ENCODE data around the gene FGFRL1. TPM values are rescaled to one million over a fixed set of nuclear protein-coding genes. Genes with fewer than 3 reads are reported as not detected.

The FGFRL1 gene
- total RNA-seq, 4 donors from 2014 or later, result 11.7 to 15.9 (median 14.2) TPM

DNA sequence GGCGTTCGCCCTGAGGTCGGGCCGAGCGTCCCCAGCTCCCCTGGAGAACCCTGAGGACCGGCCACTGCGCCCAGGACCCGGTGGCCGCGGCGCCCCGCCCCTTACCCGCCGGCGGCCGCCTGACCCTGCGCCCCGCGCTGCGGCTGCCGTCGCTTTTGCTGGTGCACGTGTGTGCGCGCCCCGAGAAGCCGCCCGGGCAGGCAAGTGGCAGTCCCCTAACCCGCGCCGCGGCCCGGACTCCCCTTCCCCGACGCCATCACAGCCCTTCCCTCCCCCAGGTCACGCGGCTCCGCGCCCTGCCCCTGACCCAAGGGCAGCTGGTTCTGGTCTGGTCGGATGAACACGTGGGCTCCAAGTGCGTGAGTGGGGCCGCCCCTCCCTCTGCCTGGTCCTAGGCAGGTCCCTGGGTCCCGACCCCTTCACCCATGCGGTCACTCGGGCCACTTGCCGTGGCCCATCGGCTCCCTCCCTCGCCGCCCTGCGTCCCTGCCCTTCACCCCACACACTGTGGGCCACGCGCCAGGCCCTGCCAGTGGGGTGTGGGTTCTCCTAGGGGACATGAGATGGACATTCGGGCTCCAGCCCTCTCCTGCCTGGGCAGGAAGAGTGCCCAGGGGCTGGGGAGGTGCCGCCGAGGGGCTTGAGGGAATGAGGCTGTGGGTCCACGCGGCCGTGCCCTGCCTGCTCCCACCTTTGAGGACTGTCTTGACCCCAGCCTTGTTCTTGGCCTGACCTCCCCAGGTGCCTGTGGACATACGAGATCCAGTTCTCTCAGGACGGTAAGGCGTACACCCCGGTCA, 8.0 kb upstream of the FGFRL1 start:
- H3K4me3 ChIP-seq, result peak overlapping the region in 1 of 4 donors; percentile 1
- peaks cover 93% of the 10 kb centered on the region for H3K27me3 ChIP-seq
- H3K4me1 ChIP-seq, result peaks cover 0 to 18% (median 15%) of the 10 kb centered on the region in 4 donors
- in situ Hi-C loops (cut with MboI; ENCODE audit: low pct_ligation_motif_present in 1 of 4, low pct_unique_long_range_greater_than_20kb in 1 of 4, low sequenced_read_pairs in 3 of 4) (no loop called here), intact Hi-C loops (cut with DNase I; ENCODE audit: low total_unique reads) (no loop called here)
- H3K9me3 ChIP-seq, result no peaks in the 10 kb centered on the region
- 37% methylated on average over 47 of the region's 63 CpGs; no CpG with 5 or more reads in 1 of the 2 donors for WGBS, 2 donors (ENCODE audit: low coverage in 1 of 2)
- H3K36me3 ChIP-seq, result no peaks in the 10 kb centered on the region
- H3K27ac ChIP-seq, result no peak overlapping the region
- DNase-seq, result no peak
- TF ChIP-seq, protein P1, sequence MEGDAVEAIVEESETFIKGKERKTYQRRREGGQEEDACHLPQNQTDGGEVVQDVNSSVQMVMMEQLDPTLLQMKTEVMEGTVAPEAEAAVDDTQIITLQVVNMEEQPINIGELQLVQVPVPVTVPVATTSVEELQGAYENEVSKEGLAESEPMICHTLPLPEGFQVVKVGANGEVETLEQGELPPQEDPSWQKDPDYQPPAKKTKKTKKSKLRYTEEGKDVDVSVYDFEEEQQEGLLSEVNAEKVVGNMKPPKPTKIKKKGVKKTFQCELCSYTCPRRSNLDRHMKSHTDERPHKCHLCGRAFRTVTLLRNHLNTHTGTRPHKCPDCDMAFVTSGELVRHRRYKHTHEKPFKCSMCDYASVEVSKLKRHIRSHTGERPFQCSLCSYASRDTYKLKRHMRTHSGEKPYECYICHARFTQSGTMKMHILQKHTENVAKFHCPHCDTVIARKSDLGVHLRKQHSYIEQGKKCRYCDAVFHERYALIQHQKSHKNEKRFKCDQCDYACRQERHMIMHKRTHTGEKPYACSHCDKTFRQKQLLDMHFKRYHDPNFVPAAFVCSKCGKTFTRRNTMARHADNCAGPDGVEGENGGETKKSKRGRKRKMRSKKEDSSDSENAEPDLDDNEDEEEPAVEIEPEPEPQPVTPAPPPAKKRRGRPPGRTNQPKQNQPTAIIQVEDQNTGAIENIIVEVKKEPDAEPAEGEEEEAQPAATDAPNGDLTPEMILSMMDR (IDR thresholded peaks at IDR 0.05), result no peak
- TF ChIP-seq EP300 (IDR thresholded peaks at IDR 0.05; ENCODE audit: low read depth) (no peak), POLR2AphosphoS5 (IDR thresholded peaks at IDR 0.05) (no peak), POLR2A (IDR thresholded peaks at IDR 0.05) (no peak)

DNA sequence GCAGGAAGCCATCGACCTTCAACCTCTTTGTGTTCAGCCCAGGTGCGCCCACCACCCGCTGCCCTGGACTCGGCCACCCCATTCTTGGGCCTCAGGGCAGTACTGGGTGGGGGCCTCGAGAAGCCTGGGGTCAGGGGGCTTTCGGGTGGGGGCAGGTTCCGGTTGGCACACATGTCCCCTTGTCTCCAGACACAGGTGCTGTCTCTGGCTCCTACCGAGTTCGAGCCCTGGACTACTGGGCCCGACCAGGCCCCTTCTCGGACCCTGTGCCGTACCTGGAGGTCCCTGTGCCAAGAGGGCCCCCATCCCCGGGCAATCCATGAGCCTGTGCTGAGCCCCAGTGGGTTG, 7.4 kb upstream of the FGFRL1 start:
- H3K27me3 ChIP-seq, result peaks cover 93% of the 10 kb centered on the region
- in situ Hi-C loops (cut with MboI; ENCODE audit: low pct_ligation_motif_present in 1 of 4, low pct_unique_long_range_greater_than_20kb in 1 of 4, low sequenced_read_pairs in 3 of 4) (no loop called here), intact Hi-C loops (cut with DNase I; ENCODE audit: low total_unique reads) (no loop called here)
- H3K36me3 ChIP-seq, result no peaks in the 10 kb centered on the region
- 88% methylated on average over 8 of the region's 13 CpGs; no CpG with 5 or more reads in 1 of the 2 donors for WGBS, 2 donors (ENCODE audit: low coverage in 1 of 2)
- H3K4me3 ChIP-seq, result no peak overlapping the region
- no peaks in the 10 kb centered on the region for H3K9me3 ChIP-seq
- TF ChIP-seq, protein P1 (IDR thresholded peaks at IDR 0.05), result no peak
- TF ChIP-seq POLR2AphosphoS5 (IDR thresholded peaks at IDR 0.05) (no peak), EP300 (IDR thresholded peaks at IDR 0.05; ENCODE audit: low read depth) (no peak), POLR2A (IDR thresholded peaks at IDR 0.05) (no peak)
- H3K4me1 ChIP-seq, result peaks cover 4 to 23% (median 20%) of the 10 kb centered on the region in 4 donors
- no peak for DNase-seq
- no peak overlapping the region for H3K27ac ChIP-seq

DNA sequence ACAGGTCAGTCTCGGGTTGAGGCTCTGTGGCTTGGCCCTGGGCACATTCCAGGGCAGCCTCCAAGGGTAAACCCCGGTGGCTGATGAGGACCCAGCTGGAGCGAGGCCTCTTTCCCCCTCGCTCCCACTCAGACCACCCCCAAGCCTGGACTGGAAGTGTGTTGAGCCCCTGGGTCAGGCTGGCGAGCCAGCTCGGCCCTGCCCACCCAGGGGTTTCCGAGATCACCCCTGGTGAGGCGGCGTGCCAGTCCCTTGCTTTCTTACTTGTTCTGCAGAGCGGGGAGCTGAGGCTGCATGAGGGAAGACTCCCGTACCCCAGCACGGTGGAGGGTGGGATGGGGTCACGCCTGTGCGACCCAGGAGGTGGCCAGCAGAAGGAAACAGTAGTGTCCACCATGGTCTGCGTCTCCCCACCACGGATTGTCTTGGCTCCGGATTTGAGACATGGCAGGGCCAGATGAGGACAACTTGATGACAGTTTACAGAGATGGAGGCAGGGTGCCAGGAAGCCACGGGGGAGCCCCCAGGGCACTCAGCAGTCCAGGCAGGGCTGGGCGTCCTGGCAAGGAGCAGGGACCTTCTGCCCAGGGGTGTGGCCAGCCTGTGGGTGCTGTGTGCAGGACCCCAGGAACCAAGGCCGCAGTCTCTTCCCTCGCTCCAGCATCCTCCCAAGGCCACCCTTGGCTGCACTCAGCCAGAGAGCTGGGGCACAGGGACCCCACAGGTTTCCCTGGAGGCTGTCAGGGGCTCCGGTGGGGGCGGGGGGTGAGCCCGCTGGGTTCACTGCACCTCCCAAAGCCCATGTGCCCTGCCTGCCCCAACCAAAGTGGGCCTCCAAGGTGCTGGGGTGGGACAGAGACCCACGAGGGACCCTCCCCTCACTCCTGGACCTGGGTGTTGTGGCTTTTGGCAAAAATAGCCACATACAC, 6.6 kb upstream of the FGFRL1 start:
- WGBS, 2 donors (ENCODE audit: low coverage in 1 of 2), result 63% methylated on average over 17 of the region's 25 CpGs; no CpG with 5 or more reads in 1 of the 2 donors
- TF ChIP-seq EP300 (IDR thresholded peaks at IDR 0.05; ENCODE audit: low read depth), result no peak
- TF ChIP-seq POLR2A (IDR thresholded peaks at IDR 0.05), result no peak
- TF ChIP-seq POLR2AphosphoS5 (IDR thresholded peaks at IDR 0.05), result no peak
- TF ChIP-seq, protein P1 (IDR thresholded peaks at IDR 0.05), result no peak
- Histone ChIP-seq H3K9me3 (no peaks in the 10 kb centered on the region), H3K4me3 (no peak overlapping the region), H3K4me1 (peaks cover 6 to 26% (median 22%) of the 10 kb centered on the region in 4 donors), H3K36me3 (no peaks in the 10 kb centered on the region), H3K27me3 (peaks cover 88% of the 10 kb centered on the region), H3K27ac (no peak overlapping the region)
- intact Hi-C loops (cut with DNase I; ENCODE audit: low total_unique reads) (no loop called here), in situ Hi-C loops (cut with MboI; ENCODE audit: low pct_ligation_motif_present in 1 of 4, low pct_unique_long_range_greater_than_20kb in 1 of 4, low sequenced_read_pairs in 3 of 4) (no loop called here)
- DNase-seq, result no peak

DNA sequence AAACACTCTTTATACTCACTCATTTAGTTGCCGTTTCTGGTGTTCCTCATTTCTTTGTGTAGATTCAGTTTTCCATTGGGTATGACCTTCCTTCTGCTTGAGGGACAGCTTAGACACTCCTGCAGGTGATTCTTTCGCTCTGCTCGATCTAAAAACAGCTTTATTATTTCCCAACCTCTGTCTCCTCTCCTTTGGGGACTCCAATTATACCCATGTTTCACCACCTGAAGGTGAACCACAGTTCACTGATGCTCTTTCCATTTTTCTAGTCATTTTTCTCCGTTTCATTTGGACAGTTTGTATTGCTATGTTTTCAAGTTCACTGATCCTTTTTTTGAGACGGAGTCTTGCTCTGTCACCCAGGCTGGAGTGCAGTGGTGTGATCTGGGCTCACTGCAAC, 4.6 kb upstream of the FGFRL1 start:
- no peaks in the 10 kb centered on the region for H3K9me3 ChIP-seq
- WGBS, 2 donors (ENCODE audit: low coverage in 1 of 2), result 69 to 84% methylated on average over 4 to 5 of the region's 5 CpGs
- in situ Hi-C loops (cut with MboI; ENCODE audit: low pct_ligation_motif_present in 1 of 4, low pct_unique_long_range_greater_than_20kb in 1 of 4, low sequenced_read_pairs in 3 of 4) (no loop called here), intact Hi-C loops (cut with DNase I; ENCODE audit: low total_unique reads) (no loop called here)
- peaks cover 16 to 38% (median 35%) of the 10 kb centered on the region in 4 donors for H3K4me1 ChIP-seq
- H3K27ac ChIP-seq, result no peak overlapping the region
- H3K36me3 ChIP-seq, result no peaks in the 10 kb centered on the region
- DNase-seq, result no peak
- TF ChIP-seq POLR2A (IDR thresholded peaks at IDR 0.05), result no peak
- TF ChIP-seq, protein P1 (IDR thresholded peaks at IDR 0.05), result no peak
- TF ChIP-seq POLR2AphosphoS5 (IDR thresholded peaks at IDR 0.05), result no peak
- peaks cover 67% of the 10 kb centered on the region for H3K27me3 ChIP-seq
- H3K4me3 ChIP-seq, result no peak overlapping the region
